Measurements from ENCODE around the gene TAF3.

TAF3 gene

GRCh38 chr10:8052341-8052955, 234.1 kb downstream of the TAF3 start (continued):
- TF ChIP-seq ZNF394 (tag by site-specific recombination; IDR thresholded peaks at IDR 0.05; ENCODE audit: borderline replicate concordance) (no peak), ZNF174 (tag by site-specific recombination; IDR thresholded peaks at IDR 0.05) (no peak), GLI2 (tag by site-specific recombination; IDR thresholded peaks at IDR 0.05; ENCODE audit: borderline replicate concordance, low read depth) (no peak), ZNF169 (tag by site-specific recombination; IDR thresholded peaks at IDR 0.05) (no peak)
- TF ChIP-seq, protein P1, sequence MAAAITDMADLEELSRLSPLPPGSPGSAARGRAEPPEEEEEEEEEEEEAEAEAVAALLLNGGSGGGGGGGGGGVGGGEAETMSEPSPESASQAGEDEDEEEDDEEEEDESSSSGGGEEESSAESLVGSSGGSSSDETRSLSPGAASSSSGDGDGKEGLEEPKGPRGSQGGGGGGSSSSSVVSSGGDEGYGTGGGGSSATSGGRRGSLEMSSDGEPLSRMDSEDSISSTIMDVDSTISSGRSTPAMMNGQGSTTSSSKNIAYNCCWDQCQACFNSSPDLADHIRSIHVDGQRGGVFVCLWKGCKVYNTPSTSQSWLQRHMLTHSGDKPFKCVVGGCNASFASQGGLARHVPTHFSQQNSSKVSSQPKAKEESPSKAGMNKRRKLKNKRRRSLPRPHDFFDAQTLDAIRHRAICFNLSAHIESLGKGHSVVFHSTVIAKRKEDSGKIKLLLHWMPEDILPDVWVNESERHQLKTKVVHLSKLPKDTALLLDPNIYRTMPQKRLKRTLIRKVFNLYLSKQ (tag by site-specific recombination; IDR thresholded peaks at IDR 0.05; ENCODE audit: borderline replicate concordance), result no peak

DNA sequence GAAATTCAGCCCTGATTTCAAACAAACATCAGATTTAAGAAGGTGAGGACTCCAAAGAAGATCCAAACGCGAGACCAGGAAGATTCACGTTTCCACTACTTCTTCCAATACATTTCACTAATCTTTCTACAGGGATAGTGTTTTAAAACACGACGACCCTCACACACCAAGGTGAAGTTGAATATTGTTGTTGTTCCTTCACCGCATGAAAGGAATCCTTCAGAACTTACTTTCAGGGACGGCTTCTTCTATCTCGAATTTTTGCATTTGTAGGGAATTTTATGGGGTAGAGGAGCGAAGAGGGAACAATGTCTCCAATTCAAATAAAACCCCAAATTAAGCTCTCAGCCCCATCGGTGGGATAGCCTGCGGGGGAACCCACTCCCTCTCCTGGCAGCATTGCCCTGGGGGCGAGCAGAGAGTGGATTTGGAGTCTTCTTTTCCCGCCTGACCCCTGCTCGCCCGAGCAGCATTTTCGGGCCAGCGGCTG, 234.7 kb downstream of the TAF3 start:
- ChIA-PET POLR2A (no interaction called here), CTCF (interaction anchor here (0.6 to 1.1 kb wide), 2 partner anchors 57 to 99 kb away, joined by 3 read pairs; no protein-coding TSS in a partner anchor)
- Histone ChIP-seq H3K4me3 (ENCODE audit: low read depth, low read length) (no peak overlapping the region), H3K4me1 (ENCODE audit: control insufficient read depth, insufficient read depth, low read length) (peaks cover 7% of the 10 kb centered on the region), H3K36me3 (ENCODE audit: control insufficient read depth in 2 of 2, insufficient read depth in 1 of 2, low read length in 2 of 2) (peaks cover 0 to 20% of the 10 kb centered on the region in 2 experiments; a peak in 1 of 3 replicates), H3K27ac (ENCODE audit: extremely low read depth, low read depth, low read length) (peak overlapping the region; percentile 30; the same call in 1 of the 2 replicates), H3K9me3 (ENCODE audit: control insufficient read depth, insufficient read depth, low read depth, low read length) (no peaks in the 10 kb centered on the region)
- TF ChIP-seq ZNF449 (tag by site-specific recombination; IDR thresholded peaks at IDR 0.05) (no peak), BCL11B (tag by site-specific recombination; IDR thresholded peaks at IDR 0.05; ENCODE audit: low read depth) (peak; percentile 48; the same call in 1 of the 2 replicates), ZNF660 (tag by site-specific recombination; IDR thresholded peaks at IDR 0.05) (0 out of 2 replicates have a peak, but pooled peaks have one; percentile 43), GLI4 (tag by site-specific recombination; IDR thresholded peaks at IDR 0.05) (no peak), ZNF10 (tag by site-specific recombination; IDR thresholded peaks at IDR 0.05) (peak; percentile 70), EGR2 (tag by site-specific recombination; IDR thresholded peaks at IDR 0.05; ENCODE audit: low read depth) (no peak), ZNF560 (tag by site-specific recombination; IDR thresholded peaks at IDR 0.05; ENCODE audit: borderline replicate concordance) (no peak), ZBTB20 (tag by site-specific recombination; IDR thresholded peaks at IDR 0.05) (no peak)
- TF ChIP-seq, protein P2, sequence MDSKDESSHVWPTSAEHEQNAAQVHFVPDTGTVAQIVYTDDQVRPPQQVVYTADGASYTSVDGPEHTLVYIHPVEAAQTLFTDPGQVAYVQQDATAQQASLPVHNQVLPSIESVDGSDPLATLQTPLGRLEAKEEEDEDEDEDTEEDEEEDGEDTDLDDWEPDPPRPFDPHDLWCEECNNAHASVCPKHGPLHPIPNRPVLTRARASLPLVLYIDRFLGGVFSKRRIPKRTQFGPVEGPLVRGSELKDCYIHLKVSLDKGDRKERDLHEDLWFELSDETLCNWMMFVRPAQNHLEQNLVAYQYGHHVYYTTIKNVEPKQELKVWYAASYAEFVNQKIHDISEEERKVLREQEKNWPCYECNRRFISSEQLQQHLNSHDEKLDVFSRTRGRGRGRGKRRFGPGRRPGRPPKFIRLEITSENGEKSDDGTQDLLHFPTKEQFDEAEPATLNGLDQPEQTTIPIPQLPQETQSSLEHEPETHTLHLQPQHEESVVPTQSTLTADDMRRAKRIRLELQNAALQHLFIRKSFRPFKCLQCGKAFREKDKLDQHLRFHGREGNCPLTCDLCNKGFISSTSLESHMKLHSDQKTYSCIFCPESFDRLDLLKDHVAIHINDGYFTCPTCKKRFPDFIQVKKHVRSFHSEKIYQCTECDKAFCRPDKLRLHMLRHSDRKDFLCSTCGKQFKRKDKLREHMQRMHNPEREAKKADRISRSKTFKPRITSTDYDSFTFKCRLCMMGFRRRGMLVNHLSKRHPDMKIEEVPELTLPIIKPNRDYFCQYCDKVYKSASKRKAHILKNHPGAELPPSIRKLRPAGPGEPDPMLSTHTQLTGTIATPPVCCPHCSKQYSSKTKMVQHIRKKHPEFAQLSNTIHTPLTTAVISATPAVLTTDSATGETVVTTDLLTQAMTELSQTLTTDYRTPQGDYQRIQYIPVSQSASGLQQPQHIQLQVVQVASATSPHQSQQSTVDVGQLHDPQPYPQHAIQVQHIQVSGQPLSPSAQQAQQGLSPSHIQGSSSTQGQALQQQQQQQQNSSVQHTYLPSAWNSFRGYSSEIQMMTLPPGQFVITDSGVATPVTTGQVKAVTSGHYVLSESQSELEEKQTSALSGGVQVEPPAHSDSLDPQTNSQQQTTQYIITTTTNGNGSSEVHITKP (tag by site-specific recombination; IDR thresholded peaks at IDR 0.05), result peak; percentile 55
- TF ChIP-seq, protein P3, sequence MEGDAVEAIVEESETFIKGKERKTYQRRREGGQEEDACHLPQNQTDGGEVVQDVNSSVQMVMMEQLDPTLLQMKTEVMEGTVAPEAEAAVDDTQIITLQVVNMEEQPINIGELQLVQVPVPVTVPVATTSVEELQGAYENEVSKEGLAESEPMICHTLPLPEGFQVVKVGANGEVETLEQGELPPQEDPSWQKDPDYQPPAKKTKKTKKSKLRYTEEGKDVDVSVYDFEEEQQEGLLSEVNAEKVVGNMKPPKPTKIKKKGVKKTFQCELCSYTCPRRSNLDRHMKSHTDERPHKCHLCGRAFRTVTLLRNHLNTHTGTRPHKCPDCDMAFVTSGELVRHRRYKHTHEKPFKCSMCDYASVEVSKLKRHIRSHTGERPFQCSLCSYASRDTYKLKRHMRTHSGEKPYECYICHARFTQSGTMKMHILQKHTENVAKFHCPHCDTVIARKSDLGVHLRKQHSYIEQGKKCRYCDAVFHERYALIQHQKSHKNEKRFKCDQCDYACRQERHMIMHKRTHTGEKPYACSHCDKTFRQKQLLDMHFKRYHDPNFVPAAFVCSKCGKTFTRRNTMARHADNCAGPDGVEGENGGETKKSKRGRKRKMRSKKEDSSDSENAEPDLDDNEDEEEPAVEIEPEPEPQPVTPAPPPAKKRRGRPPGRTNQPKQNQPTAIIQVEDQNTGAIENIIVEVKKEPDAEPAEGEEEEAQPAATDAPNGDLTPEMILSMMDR (tag by site-specific recombination; IDR thresholded peaks at IDR 0.05), result peak; percentile 78; the same call in 1 of the 2 replicates

Data from HEK293 (cell line).